CD8-positive, alpha-beta memory T cell (primary cell): ENCODE data around the gene ZCCHC10. TPM values are rescaled to one million over a fixed set of nuclear protein-coding genes. Genes with fewer than 3 reads are reported as not detected.
"Not testable (repeated sequence)": the region's sequence is repeated elsewhere in the genome, so short reads cannot be mapped to it uniquely, and the experiment has no call there.

Source experiments
- CTCF ChIA-PET: fragments of 350-600 bp; sonication (Branson Sonifier 250); formaldehyde crosslinking; loops from one replicate; lab custom pipeline; 2021; ENCODE audit warnings: antibody characterized with exemption; lab: Charles Lee
- POLR2A ChIA-PET: fragments of 350-600 bp; sonication (Branson Sonifier 250); formaldehyde crosslinking; loops from one replicate; lab custom pipeline; 2021; ENCODE audit warnings: antibody characterized with exemption; lab: Charles Lee
- DNase-seq, 5 donors: peaks; one replicate each; pipeline versions ENCODE4 v3.0.0 to v3.0.0-alpha.2; 2020 to 2022; ENCODE audit warnings: mixed read lengths in 1 of 5
- H3K27ac ChIP-seq: one replicate; pipeline ENCODE4 v1.7.0; 2013; ENCODE audit warnings: low read depth, mild to moderate bottlenecking, low read length, moderate library complexity
- H3K27me3 ChIP-seq: 2 replicates; pipeline ENCODE4 v1.7.0; 2013; ENCODE audit warnings: low read length, mild to moderate bottlenecking; ENCODE audit not compliant: insufficient read depth, poor library complexity, severe bottlenecking
- H3K36me3 ChIP-seq: 2 replicates; pipeline ENCODE4 v1.7.0; 2013; ENCODE audit warnings: mild to moderate bottlenecking, low read length, moderate library complexity; ENCODE audit not compliant: insufficient read depth
- H3K4me1 ChIP-seq: 2 replicates; pipeline ENCODE4 v1.7.0; 2013; ENCODE audit warnings: mild to moderate bottlenecking, low read length, moderate library complexity; ENCODE audit not compliant: insufficient read depth
- H3K4me3 ChIP-seq: 2 replicates; pipeline ENCODE4 v1.7.0; 2013; ENCODE audit warnings: mild to moderate bottlenecking, low read length
- H3K9me3 ChIP-seq: 2 replicates; pipeline ENCODE4 v1.7.0; 2013; ENCODE audit warnings: mild to moderate bottlenecking, low read length
- H3K27ac Mint-ChIP-seq, 8 donors: one replicate each; pipeline ENCODE4 v1.8.0; 2020 to 2021; ENCODE audit warnings: mixed read lengths in 8 of 8, mild to moderate bottlenecking in 6 of 8, inconsistent platforms in 3 of 8, moderate library complexity in 3 of 8
- H3K27me3 Mint-ChIP-seq, 2 donors: one replicate each; pipeline ENCODE4 v1.8.0; 2020 to 2021; ENCODE audit warnings: mixed read lengths in 2 of 2, mild to moderate bottlenecking in 1 of 2, moderate library complexity in 1 of 2
- H3K36me3 Mint-ChIP-seq, 3 donors: one replicate each; pipeline ENCODE4 v1.8.0; 2020 to 2021; ENCODE audit warnings: mixed read lengths in 3 of 3, inconsistent platforms in 1 of 3, mild to moderate bottlenecking in 1 of 3
- H3K4me1 Mint-ChIP-seq, 3 donors: one replicate each; pipeline ENCODE4 v1.8.0; 2020 to 2021; ENCODE audit warnings: mixed read lengths in 3 of 3, inconsistent platforms in 1 of 3, mild to moderate bottlenecking in 1 of 3
- H3K4me3 Mint-ChIP-seq, 7 donors: one replicate each; pipeline ENCODE4 v1.8.0; 2020 to 2021; ENCODE audit warnings: mixed read lengths in 7 of 7, mild to moderate bottlenecking in 6 of 7, moderate library complexity in 4 of 7, inconsistent platforms in 2 of 7
- H3K9me3 Mint-ChIP-seq, 5 donors: one replicate each; pipeline ENCODE4 v1.8.0; 2020 to 2022; ENCODE audit warnings: mixed read lengths in 5 of 5, mild to moderate bottlenecking in 3 of 5, moderate library complexity in 2 of 5, inconsistent platforms in 1 of 5
- polyA plus RNA-seq: library from polyadenylated mRNA; unstranded; fragments of 300-500 nt; fragmentation: Illumina TruSeq; gene quantifications from one replicate; pipeline ENCODE4 v1.2.3, GENCODE V29; 2021
- total RNA-seq, 2 experiments: library from RNA; stranded (reverse); gene quantifications; one replicate each; pipeline ENCODE4 v1.2.3, GENCODE V29; 2021

ZCCHC10 gene
- total and polyA plus RNA-seq, 3 experiments from 2014 or later = 31.8 to 40.0 (median 35.0) TPM

DNA sequence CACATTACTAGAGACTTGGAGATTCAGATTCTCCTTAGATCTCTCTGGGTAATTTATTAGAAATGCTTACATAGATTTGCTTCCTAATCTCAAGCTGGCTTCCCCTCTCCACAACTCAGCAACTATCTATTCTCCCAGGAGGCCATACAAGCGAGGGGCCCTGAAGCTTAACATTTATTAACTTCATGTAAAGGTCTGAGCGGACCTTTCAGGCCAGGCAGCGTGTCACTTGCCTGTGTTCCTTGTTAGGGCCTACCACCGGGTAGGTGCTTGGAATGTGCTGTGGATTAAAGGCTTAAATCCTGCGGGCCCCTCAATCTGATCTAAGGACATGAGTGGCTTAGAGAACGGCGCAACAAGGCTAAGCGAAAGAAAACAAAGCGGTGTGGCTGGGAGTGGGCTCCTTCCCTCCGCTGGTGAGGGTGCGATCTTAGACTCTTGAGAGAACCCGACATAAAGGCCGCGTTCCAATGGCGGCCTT lies 24.8 kb upstream of the ZCCHC10 start:
- Histone ChIP-seq H3K9me3 (no peaks in the 10 kb centered on the region), H3K27me3 (no peaks in the 10 kb centered on the region), H3K4me3 (peak overlapping the region; percentile 76), H3K4me1 (peaks cover 22% of the 10 kb centered on the region), H3K36me3 (no peaks in the 10 kb centered on the region), H3K27ac (peak overlapping the region; percentile 98)
- Mint-ChIP-seq H3K9me3 (no peaks in the 10 kb centered on the region), H3K27ac (peak overlapping the region; percentile 99 to 100 (median 100)), H3K4me3 (peak overlapping the region; percentile 96 to 99 (median 98)), H3K4me1 (peaks cover 39 to 61% (median 60%) of the 10 kb centered on the region in 3 donors), H3K36me3 (peaks cover 0 to 25% (median 0%) of the 10 kb centered on the region in 3 donors), H3K27me3 (no peaks in the 10 kb centered on the region)
- POLR2A ChIA-PET = interaction anchor here (0.6 to 2.1 kb wide), 8 partner anchors 21 to 773 kb away, joined by 3 to 50 read pairs (median 7); partner anchors contain the start of genes AFF4, GDF9, UQCRQ and ZCCHC10
- CTCF ChIA-PET = interaction anchor here (1.2 kb wide), 1 partner anchor 88 kb away, joined by 6 read pairs; the partner anchor contains the start of gene AFF4
- DNase-seq = no peak

DNA sequence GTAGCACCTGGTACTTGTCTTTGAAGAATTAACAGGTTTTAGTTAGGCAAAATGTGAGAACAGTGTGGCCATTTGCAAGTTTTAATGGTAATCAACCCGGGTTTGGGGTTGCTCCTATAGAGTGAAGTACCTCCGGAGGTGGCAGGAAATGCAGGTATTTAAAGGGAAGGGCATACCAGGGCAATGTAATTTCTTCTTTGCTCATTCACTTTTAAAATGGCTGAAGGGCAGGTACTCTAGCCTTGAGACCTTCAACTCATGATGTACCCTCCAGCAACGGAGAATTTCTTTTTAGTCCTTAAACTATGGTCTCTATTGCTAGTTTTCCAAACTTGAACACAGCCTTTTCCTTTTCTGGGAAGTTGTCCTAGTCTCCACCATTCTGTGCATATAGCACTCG lies 24.2 kb upstream of the ZCCHC10 start:
- ChIA-PET CTCF (no interaction called here), POLR2A (interaction anchor here (0.6 to 2.1 kb wide), 4 partner anchors 21 to 121 kb away, joined by 6 to 50 read pairs (median 10); partner anchors contain the start of genes AFF4 and ZCCHC10)
- H3K27ac Mint-ChIP-seq = peak overlapping the region; percentile 99 to 100 (median 100)
- peak in 1 of 5 donors; percentile 7 for DNase-seq
- H3K4me3 Mint-ChIP-seq = peak overlapping the region; percentile 96 to 99 (median 98)
- no peaks in the 10 kb centered on the region for H3K27me3 Mint-ChIP-seq
- peaks cover 35 to 55% (median 54%) of the 10 kb centered on the region in 3 donors for H3K4me1 Mint-ChIP-seq
- peak overlapping the region; percentile 76 for H3K4me3 ChIP-seq
- peaks cover 0 to 25% (median 0%) of the 10 kb centered on the region in 3 donors for H3K36me3 Mint-ChIP-seq
- peak overlapping the region; percentile 98 for H3K27ac ChIP-seq
- no peaks in the 10 kb centered on the region for H3K27me3 ChIP-seq
- H3K4me1 ChIP-seq = peaks cover 22% of the 10 kb centered on the region
- no peaks in the 10 kb centered on the region for H3K9me3 ChIP-seq
- no peaks in the 10 kb centered on the region for H3K9me3 Mint-ChIP-seq
- no peaks in the 10 kb centered on the region for H3K36me3 ChIP-seq

DNA sequence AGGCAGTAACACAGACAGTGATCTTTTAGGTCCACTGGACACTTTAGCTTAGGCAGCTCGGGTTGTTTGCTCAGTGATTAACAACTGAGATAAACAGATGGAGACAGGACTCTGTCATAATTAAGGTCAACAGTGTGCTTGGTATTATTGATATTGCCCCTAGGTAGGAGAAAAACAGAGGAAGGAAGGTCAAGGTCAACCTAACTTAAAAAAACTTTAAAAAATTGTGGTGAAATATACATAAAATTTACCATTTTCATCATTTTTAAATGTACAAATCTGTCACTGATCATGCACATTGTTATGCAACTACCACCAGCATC lies 23.3 kb upstream of the ZCCHC10 start:
- Histone ChIP-seq H3K9me3 (no peaks in the 10 kb centered on the region), H3K4me1 (peaks cover 22% of the 10 kb centered on the region), H3K36me3 (no peaks in the 10 kb centered on the region), H3K4me3 (no peak overlapping the region), H3K27ac (no peak overlapping the region), H3K27me3 (no peaks in the 10 kb centered on the region)
- DNase-seq = no peak
- Mint-ChIP-seq H3K9me3 (no peaks in the 10 kb centered on the region), H3K4me3 (peak overlapping the region in 3 of 7 donors; percentile 47 to 64 (median 61)), H3K27ac (peak overlapping the region; percentile 42 to 88 (median 72)), H3K36me3 (peaks cover 0 to 24% (median 0%) of the 10 kb centered on the region in 3 donors), H3K4me1 (peaks cover 27 to 47% (median 46%) of the 10 kb centered on the region in 3 donors), H3K27me3 (no peaks in the 10 kb centered on the region)
- ChIA-PET POLR2A (no interaction called here), CTCF (no interaction called here)

DNA sequence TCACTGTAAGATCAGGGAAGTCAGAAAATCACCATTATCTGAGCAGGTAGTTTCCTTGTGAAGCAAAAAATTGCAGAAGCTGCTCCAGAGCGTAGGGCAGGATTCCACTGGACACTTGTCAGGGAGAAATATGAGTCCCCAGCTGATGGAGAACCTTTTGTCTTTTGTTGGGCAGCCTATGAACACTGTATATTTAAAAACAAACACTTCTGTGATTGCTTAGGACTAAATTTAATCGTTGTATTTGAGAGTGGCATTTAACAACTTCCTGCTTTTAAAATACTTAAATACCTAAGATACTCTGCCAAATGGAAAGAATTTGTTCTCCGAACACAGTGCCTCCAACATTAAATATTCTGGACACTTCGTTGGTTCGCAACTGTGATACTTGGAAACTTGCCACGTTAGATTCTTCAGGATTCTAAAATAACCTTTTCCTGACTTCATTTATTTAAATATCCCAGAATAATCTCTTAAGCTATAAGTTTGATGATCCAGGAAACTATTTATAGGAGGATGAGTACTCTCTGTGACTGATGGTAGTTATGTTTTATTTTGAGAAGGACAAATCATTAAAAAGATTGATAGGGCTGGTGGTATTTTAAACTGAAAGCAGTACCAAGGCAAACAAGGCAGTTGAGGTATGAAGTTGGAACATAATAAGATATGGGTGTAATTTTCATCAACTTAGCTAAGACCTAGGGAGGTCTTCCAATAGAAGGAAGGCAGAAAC lies 22.8 kb upstream of the ZCCHC10 start:
- H3K36me3 ChIP-seq = no peaks in the 10 kb centered on the region
- no peaks in the 10 kb centered on the region for H3K27me3 ChIP-seq
- Mint-ChIP-seq H3K4me3 (peak overlapping the region in 4 of 7 donors; percentile 7 to 64 (median 54)), H3K27me3 (no peaks in the 10 kb centered on the region), H3K4me1 (peaks cover 22 to 42% (median 40%) of the 10 kb centered on the region in 3 donors), H3K9me3 (no peaks in the 10 kb centered on the region), H3K36me3 (peaks cover 0 to 20% (median 0%) of the 10 kb centered on the region in 3 donors), H3K27ac (peak overlapping the region; percentile 42 to 88 (median 72))
- no peaks in the 10 kb centered on the region for H3K9me3 ChIP-seq
- DNase-seq = no peak
- H3K27ac ChIP-seq = no peak overlapping the region
- POLR2A ChIA-PET = no interaction called here
- CTCF ChIA-PET = no interaction called here
- no peak overlapping the region for H3K4me3 ChIP-seq
- peaks cover 22% of the 10 kb centered on the region for H3K4me1 ChIP-seq

DNA sequence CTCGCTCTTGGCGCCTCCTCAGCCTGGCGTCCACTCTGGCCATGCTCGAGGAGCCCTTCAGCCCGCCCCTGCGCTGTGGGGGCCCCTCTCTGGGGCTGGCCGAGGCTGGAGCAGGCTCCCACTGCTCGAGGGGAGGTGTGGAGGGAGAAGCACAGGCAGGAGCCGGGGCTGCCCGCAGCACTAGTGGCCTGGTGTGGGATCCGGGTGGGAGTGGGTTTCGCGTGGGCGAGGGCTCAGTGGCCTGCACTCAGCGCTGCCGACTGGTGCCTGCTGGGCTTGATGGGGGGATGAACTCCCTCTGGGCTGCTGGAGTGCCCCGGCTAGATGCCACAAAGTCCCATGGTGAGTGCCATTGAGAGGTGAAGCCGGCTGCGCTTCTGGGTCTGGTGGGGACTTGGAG lies 21.1 kb upstream of the ZCCHC10 start:
- no peak overlapping the region for H3K4me3 ChIP-seq
- Mint-ChIP-seq H3K4me1 (peaks cover 14 to 24% (median 23%) of the 10 kb centered on the region in 3 donors), H3K4me3 (no peak overlapping the region), H3K27ac (peak overlapping the region in 1 of 8 donors; percentile 50), H3K36me3 (peaks cover 0 to 13% (median 0%) of the 10 kb centered on the region in 3 donors), H3K9me3 (no peaks in the 10 kb centered on the region), H3K27me3 (peaks cover 0 to under 1% of the 10 kb centered on the region in 2 donors)
- no peak overlapping the region for H3K27ac ChIP-seq
- no peaks in the 10 kb centered on the region for H3K36me3 ChIP-seq
- no peak for DNase-seq
- ChIA-PET POLR2A (interaction anchor here (0.8 kb wide), 1 partner anchor 84 kb away, joined by 11 read pairs; no protein-coding TSS in a partner anchor), CTCF (interaction anchor here (1.1 kb wide), 1 partner anchor 84 kb away, joined by 3 read pairs; the partner anchor contains the start of gene AFF4)
- H3K4me1 ChIP-seq = peaks cover 11% of the 10 kb centered on the region
- H3K27me3 ChIP-seq = no peaks in the 10 kb centered on the region
- H3K9me3 ChIP-seq = no peaks in the 10 kb centered on the region

DNA sequence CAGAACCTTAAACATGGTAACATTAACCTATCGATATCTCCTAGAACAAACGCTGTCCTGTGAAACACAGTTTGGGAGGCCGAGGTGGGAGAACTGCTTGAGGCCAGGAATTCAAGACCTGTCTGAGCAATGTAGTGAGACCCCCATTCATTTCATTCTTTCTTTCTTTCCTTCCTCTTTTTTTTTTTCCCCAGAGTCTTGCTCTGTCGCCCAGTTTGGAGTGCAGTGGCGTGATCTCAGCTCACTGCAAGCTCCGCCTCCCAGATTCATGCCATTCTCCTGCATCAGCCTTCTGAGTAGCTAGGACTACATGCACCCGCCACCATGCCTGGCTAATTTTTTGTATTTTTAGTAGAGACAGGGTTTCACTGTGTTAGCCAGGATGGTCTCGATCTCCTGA lies 20.2 kb upstream of the ZCCHC10 start:
- H3K4me1 ChIP-seq = peaks cover 11% of the 10 kb centered on the region
- Mint-ChIP-seq H3K27ac (peak overlapping the region in 1 of 8 donors; percentile 54), H3K4me1 (peaks cover 14 to 22% (median 21%) of the 10 kb centered on the region in 3 donors)
- H3K27me3 ChIP-seq, H3K9me3 Mint-ChIP-seq, H3K27ac ChIP-seq, DNase-seq, CTCF ChIA-PET, H3K4me3 ChIP-seq, H3K9me3 ChIP-seq, H3K27me3 Mint-ChIP-seq, H3K36me3 Mint-ChIP-seq, H3K36me3 ChIP-seq, H3K4me3 Mint-ChIP-seq: not testable (repeated sequence)
- POLR2A ChIA-PET = interaction anchor here (0.8 kb wide), 1 partner anchor 83 kb away, joined by 11 read pairs; no protein-coding TSS in a partner anchor

DNA sequence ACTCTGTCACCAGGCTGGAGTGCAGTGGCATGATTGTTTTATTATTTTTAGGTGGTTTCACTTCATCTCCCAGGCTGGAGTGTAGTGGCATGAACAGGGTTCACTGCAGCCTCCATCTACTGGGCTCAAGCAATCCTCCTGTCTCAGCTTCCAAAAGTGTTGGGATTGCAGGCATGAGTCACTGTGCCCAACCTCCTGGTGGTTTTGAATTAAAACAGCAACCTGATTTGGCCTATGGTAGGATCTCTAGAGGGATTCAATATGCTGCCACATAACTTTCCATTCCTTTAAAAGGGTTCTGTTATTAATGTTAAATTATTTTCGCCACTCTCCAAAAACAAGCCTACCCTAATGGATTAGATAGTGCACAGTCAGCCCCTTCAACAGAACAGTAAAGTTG lies 15.6 kb upstream of the ZCCHC10 start:
- no peak for DNase-seq
- H3K27ac Mint-ChIP-seq = no peak overlapping the region
- no peaks in the 10 kb centered on the region for H3K4me1 Mint-ChIP-seq
- Histone ChIP-seq H3K4me3 (no peak overlapping the region), H3K36me3 (no peaks in the 10 kb centered on the region), H3K27me3 (no peaks in the 10 kb centered on the region), H3K4me1 (no peaks in the 10 kb centered on the region), H3K27ac (no peak overlapping the region), H3K9me3 (no peaks in the 10 kb centered on the region)
- POLR2A ChIA-PET = no interaction called here
- H3K36me3 Mint-ChIP-seq = peaks cover 0 to 2% (median 0%) of the 10 kb centered on the region in 3 donors
- no peaks in the 10 kb centered on the region for H3K9me3 Mint-ChIP-seq
- no peak overlapping the region for H3K4me3 Mint-ChIP-seq
- CTCF ChIA-PET = no interaction called here
- H3K27me3 Mint-ChIP-seq = peaks cover 0 to 3% of the 10 kb centered on the region in 2 donors
